ENCODE results near the gene TNFRSF13B. TPM values are rescaled to one million over a fixed set of nuclear protein-coding genes. Genes with fewer than 3 reads are reported as not detected.

TNFRSF13B gene
- total RNA-seq, 1 donor from 2014 or later = not detected

- DNase-seq = no peak
Observed at GRCh38 chr17:16937431-16937830, 34.5 kb downstream of the TNFRSF13B start.

- DNase-seq = no peak
Observed at GRCh38 chr17:16936536-16937310, 35.2 kb downstream of the TNFRSF13B start.

- DNase-seq = no peak
Observed at GRCh38 chr17:16935786-16936185, 36.1 kb downstream of the TNFRSF13B start.

GRCh38 chr17:16935241-16935663 is 36.7 kb downstream of the TNFRSF13B start:
- no peak for DNase-seq

- DNase-seq = no peak
Observed at GRCh38 chr17:16934836-16935235, 37.1 kb downstream of the TNFRSF13B start.

GRCh38 chr17:16934133-16934795 is 37.7 kb downstream of the TNFRSF13B start:
- DNase-seq = no peak

- DNase-seq = no peak
Observed at GRCh38 chr17:16933317-16934132, 38.4 kb downstream of the TNFRSF13B start.

GRCh38 chr17:16932611-16933010 is 39.3 kb downstream of the TNFRSF13B start:
- DNase-seq = no peak

- no peak for DNase-seq
Observed at GRCh38 chr17:16932156-16932555, 39.8 kb downstream of the TNFRSF13B start.

- no peak for DNase-seq
Observed at GRCh38 chr17:16931318-16932060, 40.4 kb downstream of the TNFRSF13B start.

- no peak for DNase-seq
Observed at GRCh38 chr17:16930571-16931317, 41.2 kb downstream of the TNFRSF13B start.

GRCh38 chr17:16929757-16930520 is 42.0 kb downstream of the TNFRSF13B start:
- DNase-seq = no peak

GRCh38 chr17:16929035-16929680 is 42.8 kb downstream of the TNFRSF13B start:
- no peak for DNase-seq

- DNase-seq = no peak
Observed at GRCh38 chr17:16928406-16929034, 43.4 kb downstream of the TNFRSF13B start.

GRCh38 chr17:16927641-16928321 is 44.1 kb downstream of the TNFRSF13B start:
- DNase-seq = no peak

GRCh38 chr17:16926571-16927451 is 45.1 kb downstream of the TNFRSF13B start:
- no peak for DNase-seq

- no peak for DNase-seq
Observed at GRCh38 chr17:16926061-16926511, 45.8 kb downstream of the TNFRSF13B start.

Data from occipital lobe (tissue), 2 donors.